H9 (cell line): ENCODE measurements around the gene FOXG1. TPM values are rescaled to one million over a fixed set of nuclear protein-coding genes. Genes with fewer than 3 reads are reported as not detected.

Experiments
- DNase-seq: peaks from one replicate; pipeline ENCODE4 v3.0.0-alpha.2; 2017
- H2AFZ ChIP-seq: one replicate; pipeline ENCODE4 v1.6.1; 2013; ENCODE audit warnings: mild to moderate bottlenecking, low read length, control low read depth, moderate library complexity
- H2AK5ac ChIP-seq: 2 replicates; pipeline ENCODE4 v1.6.1; 2013; ENCODE audit warnings: low read length, control low read depth, mixed read lengths; ENCODE audit not compliant: insufficient read length
- H2BK120ac ChIP-seq: one replicate; pipeline ENCODE4 v1.6.1; 2013; ENCODE audit warnings: low read depth, mild to moderate bottlenecking, low read length, control low read depth, inconsistent platforms; ENCODE audit not compliant: poor library complexity, severe bottlenecking
- H2BK12ac ChIP-seq: 2 replicates; pipeline ENCODE4 v1.6.1; 2013; ENCODE audit warnings: low read length, control low read depth, mixed read lengths, low read depth; ENCODE audit not compliant: insufficient read length
- H2BK15ac ChIP-seq: 2 replicates; pipeline ENCODE4 v1.6.1; 2013; ENCODE audit warnings: low read depth, low read length, control low read depth
- H2BK20ac ChIP-seq: one replicate; pipeline ENCODE4 v1.6.1; 2013; ENCODE audit warnings: low read depth, mild to moderate bottlenecking, low read length, control low read depth, inconsistent platforms; ENCODE audit not compliant: poor library complexity, severe bottlenecking
- H2BK5ac ChIP-seq: 2 replicates; pipeline ENCODE4 v1.6.1; 2013; ENCODE audit warnings: low read length, control low read depth, mixed read lengths; ENCODE audit not compliant: insufficient read length
- H3K14ac ChIP-seq: 2 replicates; pipeline ENCODE4 v1.6.1; 2013; ENCODE audit warnings: low read length, control low read depth; ENCODE audit not compliant: insufficient read depth
- H3K18ac ChIP-seq: 2 replicates; pipeline ENCODE4 v1.6.1; 2013; ENCODE audit warnings: low read depth, mild to moderate bottlenecking, mixed read lengths, low read length, control low read depth; ENCODE audit not compliant: insufficient read length
- H3K23ac ChIP-seq: 2 replicates; pipeline ENCODE4 v1.6.1; 2013; ENCODE audit warnings: low read length, control low read depth, mixed read lengths, low read depth; ENCODE audit not compliant: insufficient read length
- H3K23me2 ChIP-seq: 2 replicates; pipeline ENCODE4 v1.6.1; 2013; ENCODE audit warnings: low read depth, mild to moderate bottlenecking, mixed read lengths, low read length, control low read depth; ENCODE audit not compliant: insufficient read length, poor library complexity, severe bottlenecking
- H3K27ac ChIP-seq: 2 replicates; pipeline ENCODE4 v1.5.1; 2013; ENCODE audit warnings: low read length, control low read depth, mixed read lengths, low read depth; ENCODE audit not compliant: insufficient read length
- H3K27me3 ChIP-seq: 2 replicates; pipeline ENCODE4 v1.6.1; 2013; ENCODE audit warnings: low read length, control low read depth, inconsistent platforms; ENCODE audit not compliant: insufficient read depth
- H3K4ac ChIP-seq: 2 replicates; pipeline ENCODE4 v1.6.1; 2013; ENCODE audit warnings: low read depth, mild to moderate bottlenecking, control low read depth, inconsistent platforms, low read length, moderate library complexity
- H3K4me1 ChIP-seq: 2 replicates; pipeline ENCODE4 v1.6.1; 2013; ENCODE audit warnings: low read length, control low read depth, inconsistent platforms; ENCODE audit not compliant: insufficient read depth
- H3K4me2 ChIP-seq: 2 replicates; pipeline ENCODE4 v1.6.1; 2013; ENCODE audit warnings: low read length, control low read depth, mixed read lengths; ENCODE audit not compliant: insufficient read length, insufficient read depth
- H3K56ac ChIP-seq: 2 replicates; pipeline ENCODE4 v1.6.1; 2013; ENCODE audit warnings: low read depth, mild to moderate bottlenecking, mixed read lengths, low read length, control low read depth; ENCODE audit not compliant: insufficient read length
- H3K79me1 ChIP-seq: 2 replicates; pipeline ENCODE4 v1.6.1; 2013; ENCODE audit warnings: low read depth, mild to moderate bottlenecking, moderate library complexity, low read length, control low read depth, inconsistent platforms; ENCODE audit not compliant: insufficient read depth, poor library complexity, severe bottlenecking
- H3K79me2 ChIP-seq: 2 replicates; pipeline ENCODE4 v1.6.1; 2013; ENCODE audit warnings: low read length, control low read depth, inconsistent platforms; ENCODE audit not compliant: insufficient read depth
- H3K9ac ChIP-seq: 2 replicates; pipeline ENCODE4 v1.6.1; 2013; ENCODE audit warnings: low read length, control low read depth, mixed read lengths; ENCODE audit not compliant: insufficient read length; ENCODE audit errors: extremely low read depth
- H3K9me3 ChIP-seq: one replicate; pipeline ENCODE4 v1.6.1; 2013; ENCODE audit warnings: low read depth, low read length, inconsistent platforms; ENCODE audit not compliant: control insufficient read depth
- H3T11ph ChIP-seq: one replicate; pipeline ENCODE4 v1.6.1; 2013; ENCODE audit warnings: mild to moderate bottlenecking, low read length, control low read depth, inconsistent platforms
- H4K20me1 ChIP-seq: one replicate; pipeline ENCODE4 v1.6.1; 2013; ENCODE audit not compliant: control insufficient read depth, insufficient read length, insufficient read depth
- H4K5ac ChIP-seq: 2 replicates; pipeline ENCODE4 v1.6.1; 2013; ENCODE audit warnings: low read depth, mild to moderate bottlenecking, mixed read lengths, low read length, control low read depth; ENCODE audit not compliant: insufficient read length
- H4K8ac ChIP-seq: replicated peaks from 2 replicates; pipeline ENCODE4 v1.6.1; 2013; ENCODE audit warnings: low read length, control low read depth, mixed read lengths, low read depth; ENCODE audit not compliant: insufficient read length
- H4K91ac ChIP-seq: 2 replicates; pipeline ENCODE4 v1.6.1; 2013; ENCODE audit warnings: low read depth, mild to moderate bottlenecking, moderate library complexity, mixed read lengths, low read length, control low read depth; ENCODE audit not compliant: insufficient read length
- H3K27ac Mint-ChIP-seq, 3 experiments: 2 replicates in 2 of 3; 3 replicates in 1 of 3; pipeline ENCODE4 v1.8.0; 2020 to 2021; ENCODE audit warnings: mixed read lengths in 3 of 3, mild to moderate bottlenecking in 1 of 3, moderate library complexity in 1 of 3
- H3K27me3 Mint-ChIP-seq: 2 replicates; pipeline ENCODE4 v1.8.0; 2021; ENCODE audit warnings: low read depth, mild to moderate bottlenecking, moderate library complexity, mixed read lengths
- H3K36me3 Mint-ChIP-seq, 3 experiments: 2 replicates in 2 of 3; 3 replicates in 1 of 3; pipeline ENCODE4 v1.8.0; 2020 to 2021; ENCODE audit warnings: low read depth in 3 of 3, mixed read lengths in 3 of 3; ENCODE audit not compliant: insufficient read depth in 1 of 3
- H3K4me1 Mint-ChIP-seq, 2 experiments: 2 replicates each; pipeline ENCODE4 v1.8.0; 2020; ENCODE audit warnings: mixed read lengths in 2 of 2
- H3K4me3 Mint-ChIP-seq, 2 experiments: 2 replicates in 1 of 2; 3 replicates in 1 of 2; pipeline ENCODE4 v1.8.0; 2020 to 2021; ENCODE audit warnings: mild to moderate bottlenecking in 2 of 2, mixed read lengths in 2 of 2, moderate library complexity in 1 of 2
- H3K9me3 Mint-ChIP-seq, 2 experiments: 2 replicates in 1 of 2; 3 replicates in 1 of 2; pipeline ENCODE4 v1.8.0; 2020; ENCODE audit warnings: mild to moderate bottlenecking in 2 of 2, mixed read lengths in 2 of 2, moderate library complexity in 1 of 2
- WGBS: extraction: QIAGEN DNeasy Blood & Tissue Kit; methylation state at CpG from one replicate; pipeline ENCODE4 v1.1.7; 2013; ENCODE audit warnings: missing lambda C conversion rate, low lambda C conversion rate, mixed read lengths; ENCODE audit not compliant: insufficient read length; ENCODE audit errors: extremely low coverage; 5-methylcytosine and 5-hydroxymethylcytosine counted together
- total RNA-seq: library from RNA; stranded (reverse); gene quantifications from 2 replicates; pipeline ENCODE4 v1.2.1, GENCODE V29; 2021
- TF ChIP-seq, protein P1 (sequence below): fragments of 200-600 bp; sonication (generic); conservative IDR thresholded peaks from 3 replicates; pipeline ENCODE4 v1.8.0; 2021; ENCODE audit warnings: antibody characterized with exemption, mild to moderate bottlenecking

The FOXG1 gene
- total RNA-seq, 1 experiment from 2014 or later: 0.11 TPM

DNA sequence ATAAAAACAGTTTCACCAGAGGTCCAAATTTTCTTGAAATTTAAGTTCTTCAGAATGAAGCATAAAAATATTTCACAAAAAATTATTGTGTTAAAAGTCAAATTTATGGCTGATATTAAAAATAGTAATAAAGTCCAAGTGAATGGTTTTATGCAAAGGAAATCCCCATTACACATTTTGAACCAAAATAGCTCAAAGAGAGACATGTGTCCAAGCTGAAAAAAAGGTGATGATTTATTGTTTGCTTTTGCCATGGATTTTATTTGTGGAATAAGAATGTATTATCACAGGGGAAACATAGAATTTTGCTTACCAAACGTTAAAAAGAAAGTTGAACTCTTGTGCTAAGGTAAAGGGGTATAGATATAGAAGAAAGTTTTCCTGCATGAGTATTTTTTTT is 4.6 kb downstream of the FOXG1 start:
- Histone ChIP-seq H3K23ac (no peak overlapping the region), H3K4ac (no peak overlapping the region), H2AFZ (no peak overlapping the region), H4K5ac (no peak overlapping the region), H2AK5ac (no peak overlapping the region), H2BK15ac (no peak overlapping the region), H3K27ac (no peak overlapping the region), H3K18ac (no peak overlapping the region), H3K56ac (no peak overlapping the region), H3K4me1 (peaks cover 5% of the 10 kb centered on the region; the same call in 1 of the 2 replicates), H2BK5ac (no peak overlapping the region), H3K23me2 (peaks cover 8% of the 10 kb centered on the region), H4K8ac (no peak overlapping the region), H3K79me2 (no peaks in the 10 kb centered on the region), H2BK120ac (no peak overlapping the region), H3K14ac (no peak overlapping the region), H3T11ph (no peak overlapping the region), H3K27me3 (peaks cover 65% of the 10 kb centered on the region), H4K91ac (no peak overlapping the region), H3K4me2 (no peak overlapping the region), H2BK20ac (no peak overlapping the region), H4K20me1 (no peaks in the 10 kb centered on the region), H3K79me1 (no peaks in the 10 kb centered on the region), H2BK12ac (no peak overlapping the region), H3K9me3 (no peaks in the 10 kb centered on the region), H3K9ac (no peak overlapping the region)
- no peak overlapping the region for H3K4me3 Mint-ChIP-seq
- H3K4me1 Mint-ChIP-seq: peaks cover 12 to 46% of the 10 kb centered on the region in 2 experiments
- DNase-seq: no peak
- TF ChIP-seq, protein P1, sequence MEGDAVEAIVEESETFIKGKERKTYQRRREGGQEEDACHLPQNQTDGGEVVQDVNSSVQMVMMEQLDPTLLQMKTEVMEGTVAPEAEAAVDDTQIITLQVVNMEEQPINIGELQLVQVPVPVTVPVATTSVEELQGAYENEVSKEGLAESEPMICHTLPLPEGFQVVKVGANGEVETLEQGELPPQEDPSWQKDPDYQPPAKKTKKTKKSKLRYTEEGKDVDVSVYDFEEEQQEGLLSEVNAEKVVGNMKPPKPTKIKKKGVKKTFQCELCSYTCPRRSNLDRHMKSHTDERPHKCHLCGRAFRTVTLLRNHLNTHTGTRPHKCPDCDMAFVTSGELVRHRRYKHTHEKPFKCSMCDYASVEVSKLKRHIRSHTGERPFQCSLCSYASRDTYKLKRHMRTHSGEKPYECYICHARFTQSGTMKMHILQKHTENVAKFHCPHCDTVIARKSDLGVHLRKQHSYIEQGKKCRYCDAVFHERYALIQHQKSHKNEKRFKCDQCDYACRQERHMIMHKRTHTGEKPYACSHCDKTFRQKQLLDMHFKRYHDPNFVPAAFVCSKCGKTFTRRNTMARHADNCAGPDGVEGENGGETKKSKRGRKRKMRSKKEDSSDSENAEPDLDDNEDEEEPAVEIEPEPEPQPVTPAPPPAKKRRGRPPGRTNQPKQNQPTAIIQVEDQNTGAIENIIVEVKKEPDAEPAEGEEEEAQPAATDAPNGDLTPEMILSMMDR: no peak
- H3K27ac Mint-ChIP-seq: no peak overlapping the region
- peaks cover 95% of the 10 kb centered on the region for H3K27me3 Mint-ChIP-seq
- no peaks in the 10 kb centered on the region; a peak in 1 of 7 replicates for H3K36me3 Mint-ChIP-seq
- peaks cover 0 to 7% of the 10 kb centered on the region in 2 experiments; a peak in 3 of 5 replicates for H3K9me3 Mint-ChIP-seq
- WGBS: no CpG with 5 or more reads among the region's 1 CpG
